GM19193 (cell line): ENCODE measurements around the gene MLLT1.

Experiments used
- POLR2A ChIP-seq: IDR thresholded peaks from 4 replicates; pipeline ENCODE4 v1.6.1; 2011; ENCODE audit not compliant: insufficient read depth, insufficient read length; ENCODE audit errors: extremely low read depth

Gene MLLT1

GRCh38 chr19:6267552-6268381 is 12.0 kb downstream of the MLLT1 start:
- TF ChIP-seq POLR2A, result no peak

DNA sequence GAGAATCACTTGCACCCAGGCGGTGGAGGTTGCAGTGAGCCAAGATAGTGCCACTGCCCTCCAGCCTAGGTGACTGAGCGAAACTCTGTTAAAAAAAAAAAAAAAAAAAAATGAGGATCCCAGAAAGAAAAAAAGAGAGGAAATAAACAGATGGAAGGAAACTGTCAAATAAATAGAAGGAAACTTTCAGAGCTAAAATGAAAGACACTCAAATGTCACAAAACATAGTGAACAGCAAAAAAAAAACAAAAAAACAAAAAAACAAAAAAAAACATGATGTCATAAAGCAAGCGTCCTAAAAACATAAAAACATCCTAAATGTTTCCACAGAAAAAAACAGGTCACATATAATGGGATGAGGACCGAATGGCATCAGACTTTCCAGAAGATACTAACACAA is 15.0 kb downstream of the MLLT1 start:
- TF ChIP-seq POLR2A, result no peak

GRCh38 chr19:6263735-6264444 is 15.9 kb downstream of the MLLT1 start:
- no peak for TF ChIP-seq POLR2A

GRCh38 chr19:6263306-6263705 is 16.5 kb downstream of the MLLT1 start:
- no peak for TF ChIP-seq POLR2A

DNA sequence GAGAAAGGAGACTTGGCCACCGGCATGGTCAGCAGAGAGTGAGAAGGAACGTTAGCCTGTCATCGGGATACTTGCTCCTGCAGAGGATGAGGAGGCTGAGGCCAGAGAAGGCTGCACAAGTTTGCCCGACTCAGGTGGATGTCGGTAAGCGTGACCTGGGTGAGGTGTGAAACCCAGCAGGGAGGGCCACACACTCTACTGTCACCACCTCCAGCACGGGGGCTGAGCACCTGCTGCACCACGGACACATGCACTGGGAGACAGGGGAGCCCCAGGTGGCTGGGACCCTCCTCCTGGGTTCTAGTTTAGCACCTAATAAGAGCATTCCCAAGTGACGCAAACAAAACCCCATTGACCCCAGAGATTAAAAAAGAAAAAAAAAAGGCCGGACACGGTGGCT is 17.3 kb downstream of the MLLT1 start:
- TF ChIP-seq POLR2A, result no peak

DNA sequence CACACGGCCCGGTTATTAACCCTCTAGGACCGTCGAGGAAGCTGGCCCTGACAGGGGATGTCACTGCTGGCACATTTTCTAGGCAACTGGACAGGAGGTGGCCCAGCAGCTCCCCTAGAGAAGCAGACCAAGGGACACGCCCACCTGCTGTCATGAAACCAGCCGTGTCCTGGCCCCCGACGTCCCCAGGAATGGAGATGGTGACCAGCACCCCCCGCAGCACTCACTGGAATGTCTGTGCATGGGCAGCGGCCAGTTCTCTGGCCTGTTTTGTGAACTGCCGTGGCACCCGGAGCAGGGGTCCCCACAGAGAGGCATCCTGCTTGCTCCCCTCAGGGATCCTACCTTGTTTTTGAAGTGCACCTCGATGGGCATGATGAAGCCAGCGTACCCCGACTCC is 17.9 kb downstream of the MLLT1 start:
- no peak for TF ChIP-seq POLR2A

DNA sequence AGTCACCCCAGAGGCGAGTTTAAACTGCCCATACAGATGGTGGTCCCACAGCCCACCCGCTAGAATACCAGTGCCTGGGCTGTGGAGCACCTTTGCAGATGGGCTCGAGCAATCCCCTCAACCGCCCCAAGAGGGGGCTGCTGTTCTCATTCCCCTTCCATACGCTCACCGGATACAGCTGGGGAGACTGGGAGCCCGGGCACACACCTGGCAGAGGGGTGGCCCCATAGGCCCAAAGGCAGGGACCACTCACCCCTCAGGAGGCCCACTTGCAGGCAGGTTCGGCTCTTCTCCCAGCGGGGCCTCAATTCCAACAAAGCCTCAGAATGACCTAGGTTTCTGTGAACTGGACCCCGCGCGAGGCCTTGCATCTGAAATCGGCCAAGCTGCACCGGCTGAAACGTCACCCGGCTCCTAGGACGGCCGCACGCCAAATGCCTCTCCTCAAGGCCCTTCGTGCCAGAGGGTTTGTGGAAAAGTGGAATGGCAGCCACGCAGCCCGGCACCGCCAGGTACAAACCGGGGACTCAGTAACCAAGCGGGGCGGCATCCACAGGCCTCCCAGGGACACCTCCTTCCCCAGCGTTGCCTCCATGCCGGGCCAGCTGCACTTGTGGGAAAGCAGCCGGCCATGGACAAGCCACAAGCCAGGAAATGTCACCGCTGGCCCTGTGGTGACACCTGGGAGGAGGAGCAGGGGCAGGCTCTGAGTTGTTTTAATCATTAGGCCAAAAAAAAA is 18.7 kb downstream of the MLLT1 start:
- TF ChIP-seq POLR2A, result no peak

DNA sequence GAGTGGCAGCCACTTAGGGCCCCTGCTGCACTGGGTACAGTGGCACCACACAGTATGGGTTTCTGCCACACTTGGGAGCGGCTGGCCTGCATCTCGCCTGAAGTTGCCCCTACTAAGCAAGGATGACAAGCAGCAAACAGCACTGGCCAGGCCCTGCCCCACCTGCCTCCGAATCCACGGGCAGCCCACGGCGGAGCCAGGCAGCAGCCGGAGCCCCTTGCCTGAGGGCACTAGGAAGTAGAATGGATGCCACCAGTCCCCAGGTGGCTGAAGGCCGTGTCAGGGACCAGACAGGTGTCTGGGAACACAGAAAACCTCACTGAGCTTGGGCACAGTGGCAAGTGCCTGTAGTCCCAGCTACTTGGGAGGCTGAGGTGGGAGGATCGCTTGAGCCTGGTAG is 19.4 kb downstream of the MLLT1 start:
- TF ChIP-seq POLR2A, result no peak

- TF ChIP-seq POLR2A, result no peak
Measured at GRCh38 chr19:6259312-6259861, 20.4 kb downstream of the MLLT1 start.

DNA sequence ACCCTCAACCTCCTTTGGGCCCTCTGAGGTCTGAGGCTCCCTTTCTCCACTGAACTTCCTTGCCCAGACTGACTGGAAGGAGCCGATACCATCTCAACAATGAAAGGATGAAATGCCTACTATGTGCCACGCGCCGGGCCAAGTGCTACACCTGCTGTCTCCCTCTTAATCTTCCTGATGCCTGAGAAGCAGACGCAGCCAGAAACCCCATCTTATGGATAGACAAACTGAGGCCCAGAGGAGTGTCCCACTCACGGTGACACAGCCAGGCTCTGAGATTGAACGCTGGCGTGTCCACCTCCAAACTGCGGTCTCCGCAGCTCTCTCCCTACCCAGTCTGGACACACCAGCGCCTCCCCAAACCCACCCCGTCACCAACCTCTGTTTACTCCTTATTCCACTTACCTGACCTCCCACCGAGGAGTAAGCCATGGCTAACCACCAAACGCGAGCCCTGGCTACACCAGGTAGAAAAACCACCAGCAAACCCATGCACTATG is 20.9 kb downstream of the MLLT1 start:
- no peak for TF ChIP-seq POLR2A

- TF ChIP-seq POLR2A, result no peak
Measured at GRCh38 chr19:6253954-6254733, 25.6 kb downstream of the MLLT1 start.

DNA sequence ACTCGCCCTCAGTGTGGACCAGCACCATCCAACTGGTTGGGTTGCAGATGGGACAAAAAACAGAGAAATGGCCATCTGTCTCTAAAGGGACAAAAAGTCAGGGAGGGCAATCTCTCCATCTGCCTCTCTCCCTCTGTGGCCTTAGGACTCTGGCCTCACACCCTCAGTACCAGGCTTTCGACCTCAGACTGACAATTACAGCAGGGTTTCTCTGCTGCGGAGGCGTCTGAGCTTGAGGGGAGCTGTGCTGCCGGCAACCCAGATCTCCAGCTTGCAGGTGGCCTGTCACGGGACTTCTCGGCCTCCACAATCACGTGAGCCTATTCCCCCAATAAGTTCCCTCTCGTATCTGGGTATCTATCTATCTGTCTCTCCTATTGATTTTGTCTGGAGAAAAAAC is 27.7 kb downstream of the MLLT1 start:
- TF ChIP-seq POLR2A, result no peak

DNA sequence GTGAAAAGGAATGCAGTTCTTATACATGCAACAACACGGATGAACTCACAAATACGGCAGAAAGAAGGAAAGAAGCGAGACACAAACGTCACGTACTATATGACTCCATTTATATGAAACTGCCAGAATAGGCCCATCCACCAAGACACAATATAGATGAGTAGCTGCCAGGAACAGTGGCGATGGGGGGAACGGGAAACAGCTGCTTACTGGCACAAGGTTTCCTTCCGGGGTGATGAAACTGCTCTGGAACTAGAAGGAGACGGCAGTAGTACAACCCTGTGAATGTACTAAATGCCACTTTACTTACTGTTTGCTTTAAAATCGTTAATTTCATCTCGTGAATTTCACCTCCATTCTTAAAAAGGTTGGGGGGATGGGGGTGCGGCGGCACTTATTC is 28.9 kb downstream of the MLLT1 start:
- TF ChIP-seq POLR2A, result no peak

- no peak for TF ChIP-seq POLR2A
Measured at GRCh38 chr19:6250024-6250615, 29.7 kb downstream of the MLLT1 start.
